Colonic mucosa (tissue), 4 donors: ENCODE measurements around the gene SH3GLB1. TPM values are rescaled to one million over a fixed set of nuclear protein-coding genes. Genes with fewer than 3 reads are reported as not detected.

Experiments used
- DNase-seq: peaks from one replicate; pipeline ENCODE4 v3.0.0-alpha.2; 2020
- H3K27ac ChIP-seq: fragments of 200-600 bp; one replicate; pipeline ENCODE4 v1.8.0; 2021
- H3K27me3 ChIP-seq: fragments of 200-600 bp; one replicate; pipeline ENCODE4 v1.8.0; 2021
- H3K36me3 ChIP-seq: fragments of 200-600 bp; one replicate; pipeline ENCODE4 v1.8.0; 2021
- H3K4me1 ChIP-seq: fragments of 200-600 bp; one replicate; pipeline ENCODE4 v1.8.0; 2021; ENCODE audit warnings: mild to moderate bottlenecking
- H3K4me3 ChIP-seq: fragments of 200-600 bp; one replicate; pipeline ENCODE4 v1.8.0; 2021
- H3K9ac ChIP-seq, 2 donors: one replicate each; pipeline ENCODE4 v1.7.0; 2013; ENCODE audit warnings: control low read depth in 2 of 2, low read depth in 2 of 2, low read length in 2 of 2
- H3K9me3 ChIP-seq: fragments of 200-600 bp; one replicate; pipeline ENCODE4 v1.8.0; 2021
- CTCF ChIP-seq: fragments of 200-600 bp; IDR thresholded peaks from one replicate; pipeline ENCODE4 v1.8.0; 2022; ENCODE audit warnings: antibody characterized with exemption, mild to moderate bottlenecking
- intact Hi-C: fragments of 100-400 bp; cut with DNase I; formaldehyde crosslinking; loops from one replicate; pipeline ENCODE4 v1.14.1; 2022
- total RNA-seq, 2 donors: library from RNA; stranded (reverse); fragmentation: NEBNext Ultra II Directional in 1 of 2; extraction: Animal tissue kit (Norgen Biotek cat#: 25700) in 1 of 2; gene quantifications; one replicate each; pipeline ENCODE4 v1.2.1, GENCODE V29; 2021
- donor health status: healthy.
- donor health status: DM: no; HTN: no; CAD: no.
- donor health status: DM: no; HTN: no; CAD: no.

Gene SH3GLB1
- total RNA-seq, 2 donors from 2014 or later: 76.7 to 134 TPM

- no peak for TF ChIP-seq CTCF
- intact Hi-C loops: no loop called here
- Histone ChIP-seq H3K9ac (no peak overlapping the region), H3K9me3 (no peaks in the 10 kb centered on the region), H3K4me1 (no peaks in the 10 kb centered on the region), H3K27me3 (no peaks in the 10 kb centered on the region), H3K27ac (no peak overlapping the region), H3K36me3 (no peaks in the 10 kb centered on the region), H3K4me3 (no peak overlapping the region)
- no peak for DNase-seq
Measured at GRCh38 chr1:86765073-86765472, 60.7 kb downstream of the SH3GLB1 start.

- intact Hi-C loops: no loop called here
- no peaks in the 10 kb centered on the region for H3K36me3 ChIP-seq
- no peak overlapping the region for H3K9ac ChIP-seq
- H3K27ac ChIP-seq: no peak overlapping the region
- H3K4me3 ChIP-seq: no peak overlapping the region
- no peaks in the 10 kb centered on the region for H3K9me3 ChIP-seq
- no peaks in the 10 kb centered on the region for H3K27me3 ChIP-seq
- H3K4me1 ChIP-seq: no peaks in the 10 kb centered on the region
- DNase-seq: no peak
- no peak for TF ChIP-seq CTCF
Measured at GRCh38 chr1:86765674-86766073, 61.3 kb downstream of the SH3GLB1 start.

GRCh38 chr1:86768554-86768953 lies 64.2 kb downstream of the SH3GLB1 start:
- Histone ChIP-seq H3K27ac (no peak overlapping the region), H3K36me3 (no peaks in the 10 kb centered on the region), H3K9ac (no peak overlapping the region), H3K9me3 (no peaks in the 10 kb centered on the region), H3K4me1 (no peaks in the 10 kb centered on the region), H3K4me3 (no peak overlapping the region), H3K27me3 (no peaks in the 10 kb centered on the region)
- DNase-seq: no peak
- no peak for TF ChIP-seq CTCF
- intact Hi-C loops: no loop called here

- Histone ChIP-seq H3K4me1 (peaks cover 3% of the 10 kb centered on the region), H3K27ac (no peak overlapping the region), H3K27me3 (no peaks in the 10 kb centered on the region), H3K36me3 (no peaks in the 10 kb centered on the region), H3K9me3 (no peaks in the 10 kb centered on the region), H3K9ac (no peak overlapping the region), H3K4me3 (no peak overlapping the region)
- no peak for DNase-seq
- no peak for TF ChIP-seq CTCF
- intact Hi-C loops: no loop called here
Measured at GRCh38 chr1:86769065-86769464, 64.7 kb downstream of the SH3GLB1 start.

GRCh38 chr1:86773341-86774288 lies 69.2 kb downstream of the SH3GLB1 start:
- Histone ChIP-seq H3K4me1 (peaks cover 8% of the 10 kb centered on the region), H3K27ac (no peak overlapping the region), H3K4me3 (no peak overlapping the region), H3K27me3 (no peaks in the 10 kb centered on the region), H3K36me3 (no peaks in the 10 kb centered on the region), H3K9me3 (no peaks in the 10 kb centered on the region), H3K9ac (no peak overlapping the region)
- intact Hi-C loops: no loop called here
- no peak for TF ChIP-seq CTCF
- no peak for DNase-seq
